HepG2 (cell line): ENCODE data around the gene H3-3A. TPM values are rescaled to one million over a fixed set of nuclear protein-coding genes. Genes with fewer than 3 reads are reported as not detected.
A peak's percentile ranks its signal among the peaks of the same experiment; 100 is the strongest.

Experiments used
- BHLHE40 ChIP-seq: IDR thresholded peaks from 2 replicates; pipeline ENCODE4 v1.6.1; 2011; ENCODE audit warnings: low read length, improper control_type of control experiment
- DR1 ChIP-seq: sonication (generic); formaldehyde crosslinking; IDR thresholded peaks from 2 replicates; pipeline ENCODE4 v1.8.0; 2021; ENCODE audit warnings: mild to moderate bottlenecking, missing genetic modification reagents, inconsistent platforms
- HMG20A ChIP-seq: IDR thresholded peaks from 2 replicates; pipeline ENCODE4 v1.6.1; 2016; ENCODE audit warnings: borderline replicate concordance
- KLF11 ChIP-seq: IDR thresholded peaks from 2 replicates; pipeline ENCODE4 v1.6.1; 2016; ENCODE audit warnings: missing compliant biosample characterization
- KLF15 ChIP-seq: sonication (generic); formaldehyde crosslinking; IDR thresholded peaks from 2 replicates; pipeline ENCODE4 v1.8.1; 2023; ENCODE audit warnings: borderline replicate concordance, mild to moderate bottlenecking, inconsistent platforms, missing genetic modification reagents, mixed read lengths
- LCORL ChIP-seq, 2 experiments: fragments of 450-650 bp in 1 of 2; sonication (generic) in 1 of 2; formaldehyde crosslinking in 1 of 2; IDR thresholded peaks; 2 replicates each; pipeline versions ENCODE4 v1.5.0 to v1.6.1; 2017 to 2020; ENCODE audit warnings: antibody characterized with exemption in 1 of 2, missing genetic modification reagents in 1 of 2
- MAF1 ChIP-seq: sonication (generic); formaldehyde crosslinking; IDR thresholded peaks from 2 replicates; pipeline ENCODE4 v1.5.0; 2020; ENCODE audit warnings: missing genetic modification reagents, borderline replicate concordance
- NCOA2 ChIP-seq: sonication (generic); formaldehyde crosslinking; IDR thresholded peaks from 2 replicates; pipeline ENCODE4 v1.8.0; 2022; ENCODE audit warnings: inconsistent platforms
- POLR2AphosphoS5 ChIP-seq: IDR thresholded peaks from 2 replicates; pipeline ENCODE4 v1.6.1; 2012; ENCODE audit warnings: low read depth, low read length
- PRPF4 ChIP-seq: fragments of 200-400 bp; formaldehyde crosslinking; IDR thresholded peaks from 2 replicates; pipeline ENCODE4 v1.6.1; 2016; ENCODE audit warnings: low read length, low read depth; ENCODE audit not compliant: poor library complexity, severe bottlenecking
- RBFOX2 ChIP-seq: fragments of 200-400 bp; formaldehyde crosslinking; IDR thresholded peaks from 2 replicates; pipeline ENCODE4 v1.6.1; 2017; ENCODE audit warnings: low read depth, mild to moderate bottlenecking, low read length
- TGIF2 ChIP-seq: IDR thresholded peaks from 2 replicates; pipeline ENCODE4 v1.6.1; 2016; ENCODE audit warnings: control low read depth, missing compliant biosample characterization
- TP53 ChIP-seq: sonication (generic); formaldehyde crosslinking; conservative IDR thresholded peaks from 2 replicates; pipeline ENCODE4 v1.4.0; 2020; ENCODE audit warnings: missing genetic modification reagents
- ZFP36 ChIP-seq: fragments of 150-350 bp; IDR thresholded peaks from 2 replicates; pipeline ENCODE4 v1.6.1; 2018; ENCODE audit warnings: borderline replicate concordance, low read length, low read depth; ENCODE audit not compliant: partially characterized antibody
- ZFP90 ChIP-seq: sonication (generic); formaldehyde crosslinking; IDR thresholded peaks from 2 replicates; pipeline ENCODE4 v1.8.0; 2022; ENCODE audit warnings: missing genetic modification reagents, mild to moderate bottlenecking, inconsistent platforms, borderline replicate concordance
- ZKSCAN5 ChIP-seq: sonication (generic); formaldehyde crosslinking; IDR thresholded peaks from 2 replicates; pipeline ENCODE4 v1.5.1; 2020; ENCODE audit warnings: mild to moderate bottlenecking, missing genetic modification reagents
- ZMYM3 ChIP-seq: sonication (generic); formaldehyde crosslinking; IDR thresholded peaks from 2 replicates; pipeline ENCODE4 v1.5.1; 2020; ENCODE audit warnings: mild to moderate bottlenecking, missing genetic modification reagents
- ZNF138 ChIP-seq: sonication (generic); formaldehyde crosslinking; IDR thresholded peaks from 2 replicates; pipeline ENCODE4 v1.5.0; 2020; ENCODE audit warnings: mild to moderate bottlenecking, low read depth, missing genetic modification reagents
- ZNF567 ChIP-seq: sonication (generic); formaldehyde crosslinking; IDR thresholded peaks from 2 replicates; pipeline ENCODE4 v1.8.1; 2023; ENCODE audit warnings: mild to moderate bottlenecking, missing genetic modification reagents, borderline replicate concordance
- ZNF615 ChIP-seq: sonication (generic); formaldehyde crosslinking; IDR thresholded peaks from 2 replicates; pipeline ENCODE4 v1.5.0; 2020; ENCODE audit warnings: mild to moderate bottlenecking, missing genetic modification reagents, borderline replicate concordance
- ZNF674 ChIP-seq: sonication (generic); formaldehyde crosslinking; IDR thresholded peaks from 2 replicates; pipeline ENCODE4 v1.5.0; 2020; ENCODE audit warnings: low read depth, mild to moderate bottlenecking, missing genetic modification reagents
- polyA plus RNA-seq, 8 experiments: library from polyadenylated mRNA; depleted of rRNA in 3 of 8; stranded (reverse) in 7 of 8; unstranded in 1 of 8; fragments of >200 nt; fragmentation: Illumina TruSeq in 4 of 8; extraction: Trizol in 4 of 8; gene quantifications; 2 replicates each; pipeline versions ENCODE4 v1.2.1 to v1.2.3, GENCODE V29; 2011 to 2016; ENCODE audit warnings: low read depth in 4 of 8, missing spikeins in 1 of 8, mixed read lengths in 1 of 8; ENCODE audit not compliant: insufficient read depth in 1 of 8
- total RNA-seq, 5 experiments: library from RNA; depleted of rRNA; stranded (reverse); fragments of >200 nt; fragmentation: Illumina TruSeq; extraction: Trizol; gene quantifications; 2 replicates each; pipeline ENCODE4 v1.2.3, GENCODE V29; 2016; ENCODE audit warnings: low read depth in 1 of 5
- TF ChIP-seq, protein P1 (sequence below): sonication (generic); formaldehyde crosslinking; IDR thresholded peaks from 2 replicates; pipeline ENCODE4 v1.4.0; 2020; ENCODE audit warnings: missing genetic modification reagents, borderline replicate concordance
- TF ChIP-seq, protein P2 (sequence below): sonication (generic); formaldehyde crosslinking; IDR thresholded peaks from 2 replicates; pipeline ENCODE4 v1.5.1; 2020; ENCODE audit warnings: missing genetic modification reagents, mild to moderate bottlenecking, borderline replicate concordance
- TF ChIP-seq, protein P3 (sequence below): sonication (generic); formaldehyde crosslinking; IDR thresholded peaks from 2 replicates; pipeline ENCODE4 v1.9.0; 2022; ENCODE audit warnings: missing genetic modification reagents, mild to moderate bottlenecking, borderline replicate concordance

H3-3A gene
- total and polyA plus RNA-seq, 2 of the 13 experiments (the other 11 are each of a cell fraction or from before 2014, with no cell fraction given): 221 to 320 TPM

DNA sequence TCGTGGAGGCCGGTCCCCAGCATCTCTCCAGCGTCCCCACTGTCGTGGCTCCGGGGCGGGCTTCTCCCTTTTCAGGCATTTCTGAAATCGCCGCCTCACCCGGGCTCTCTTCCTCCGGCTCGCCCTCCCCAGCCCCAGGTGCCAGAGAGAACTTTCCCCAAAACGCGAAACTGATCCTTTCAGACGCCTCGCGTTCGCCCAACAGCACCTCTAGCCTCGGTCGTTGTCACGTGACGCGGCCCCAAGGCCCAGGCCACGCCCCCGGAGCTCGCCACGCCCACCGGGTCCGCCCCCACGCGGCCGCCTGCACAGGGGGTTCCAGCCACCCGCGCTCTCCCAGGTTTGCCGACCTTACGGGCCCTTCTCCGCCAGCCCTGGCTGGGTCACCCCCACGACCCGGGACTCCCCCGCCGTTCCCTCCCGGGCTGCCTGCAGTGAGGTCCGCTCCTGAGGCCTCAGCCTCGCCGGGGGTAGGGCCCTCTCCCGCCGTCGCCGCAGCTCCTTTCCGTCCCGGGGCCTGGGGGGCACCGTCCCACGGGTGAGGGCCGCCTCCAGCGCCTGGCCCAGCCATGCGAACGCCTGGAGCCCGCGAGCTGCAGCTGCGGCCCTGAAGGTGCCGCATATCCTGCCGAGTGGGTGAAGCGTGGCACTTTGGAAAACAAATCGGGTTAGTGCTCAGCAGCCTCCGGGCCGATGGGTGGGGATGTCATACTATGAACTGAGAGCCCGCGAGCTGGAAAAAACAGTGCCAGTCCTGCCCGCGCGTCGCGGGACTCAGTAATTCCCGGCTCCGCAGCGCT lies 21.0 kb downstream of the H3-3A start (continued):
- TF ChIP-seq, protein P1, sequence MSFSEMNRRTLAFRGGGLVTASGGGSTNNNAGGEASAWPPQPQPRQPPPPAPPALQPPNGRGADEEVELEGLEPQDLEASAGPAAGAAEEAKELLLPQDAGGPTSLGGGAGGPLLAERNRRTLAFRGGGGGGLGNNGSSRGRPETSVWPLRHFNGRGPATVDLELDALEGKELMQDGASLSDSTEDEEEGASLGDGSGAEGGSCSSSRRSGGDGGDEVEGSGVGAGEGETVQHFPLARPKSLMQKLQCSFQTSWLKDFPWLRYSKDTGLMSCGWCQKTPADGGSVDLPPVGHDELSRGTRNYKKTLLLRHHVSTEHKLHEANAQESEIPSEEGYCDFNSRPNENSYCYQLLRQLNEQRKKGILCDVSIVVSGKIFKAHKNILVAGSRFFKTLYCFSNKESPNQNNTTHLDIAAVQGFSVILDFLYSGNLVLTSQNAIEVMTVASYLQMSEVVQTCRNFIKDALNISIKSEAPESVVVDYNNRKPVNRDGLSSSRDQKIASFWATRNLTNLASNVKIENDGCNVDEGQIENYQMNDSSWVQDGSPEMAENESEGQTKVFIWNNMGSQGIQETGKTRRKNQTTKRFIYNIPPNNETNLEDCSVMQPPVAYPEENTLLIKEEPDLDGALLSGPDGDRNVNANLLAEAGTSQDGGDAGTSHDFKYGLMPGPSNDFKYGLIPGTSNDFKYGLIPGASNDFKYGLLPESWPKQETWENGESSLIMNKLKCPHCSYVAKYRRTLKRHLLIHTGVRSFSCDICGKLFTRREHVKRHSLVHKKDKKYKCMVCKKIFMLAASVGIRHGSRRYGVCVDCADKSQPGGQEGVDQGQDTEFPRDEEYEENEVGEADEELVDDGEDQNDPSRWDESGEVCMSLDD (CRISPR knock-in tag): 0 out of 2 replicates have a peak, but pooled peaks have one; percentile 51
- TF ChIP-seq BHLHE40 (peak; percentile 67), ZNF674 (no peak), ZFP90 (CRISPR knock-in tag) (peak; percentile 74; the same call in 1 of the 2 replicates), KLF11 (CRISPR knock-in tag) (no peak), POLR2AphosphoS5 (0 out of 2 replicates have a peak, but pooled peaks have one; percentile 42), ZFP36 (no peak), TP53 (CRISPR knock-in tag) (no peak), ZKSCAN5 (CRISPR knock-in tag) (no peak), ZNF567 (CRISPR knock-in tag) (no peak), ZNF615 (CRISPR knock-in tag) (no peak), TGIF2 (CRISPR knock-in tag) (no peak), MAF1 (CRISPR knock-in tag) (peak; percentile 37; the same call in 1 of the 2 replicates), NCOA2 (CRISPR knock-in tag) (0 out of 2 replicates have a peak, but pooled peaks have one; percentile 16), PRPF4 (no peak), KLF15 (CRISPR knock-in tag) (no peak), ZNF138 (CRISPR knock-in tag) (no peak), ZMYM3 (CRISPR knock-in tag) (no peak; the same call in 1 of the 2 replicates), RBFOX2 (peak; percentile 71), DR1 (0 out of 2 replicates have a peak, but pooled peaks have one; percentile 53), LCORL (IDR thresholded peaks at IDR 0.05) (no peak), LCORL (CRISPR knock-in tag; IDR thresholded peaks at IDR 0.05) (peak; percentile 65), HMG20A (no peak)
- TF ChIP-seq, protein P2, sequence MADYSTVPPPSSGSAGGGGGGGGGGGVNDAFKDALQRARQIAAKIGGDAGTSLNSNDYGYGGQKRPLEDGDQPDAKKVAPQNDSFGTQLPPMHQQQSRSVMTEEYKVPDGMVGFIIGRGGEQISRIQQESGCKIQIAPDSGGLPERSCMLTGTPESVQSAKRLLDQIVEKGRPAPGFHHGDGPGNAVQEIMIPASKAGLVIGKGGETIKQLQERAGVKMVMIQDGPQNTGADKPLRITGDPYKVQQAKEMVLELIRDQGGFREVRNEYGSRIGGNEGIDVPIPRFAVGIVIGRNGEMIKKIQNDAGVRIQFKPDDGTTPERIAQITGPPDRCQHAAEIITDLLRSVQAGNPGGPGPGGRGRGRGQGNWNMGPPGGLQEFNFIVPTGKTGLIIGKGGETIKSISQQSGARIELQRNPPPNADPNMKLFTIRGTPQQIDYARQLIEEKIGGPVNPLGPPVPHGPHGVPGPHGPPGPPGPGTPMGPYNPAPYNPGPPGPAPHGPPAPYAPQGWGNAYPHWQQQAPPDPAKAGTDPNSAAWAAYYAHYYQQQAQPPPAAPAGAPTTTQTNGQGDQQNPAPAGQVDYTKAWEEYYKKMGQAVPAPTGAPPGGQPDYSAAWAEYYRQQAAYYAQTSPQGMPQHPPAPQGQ (CRISPR knock-in tag): no peak
- TF ChIP-seq, protein P3, sequence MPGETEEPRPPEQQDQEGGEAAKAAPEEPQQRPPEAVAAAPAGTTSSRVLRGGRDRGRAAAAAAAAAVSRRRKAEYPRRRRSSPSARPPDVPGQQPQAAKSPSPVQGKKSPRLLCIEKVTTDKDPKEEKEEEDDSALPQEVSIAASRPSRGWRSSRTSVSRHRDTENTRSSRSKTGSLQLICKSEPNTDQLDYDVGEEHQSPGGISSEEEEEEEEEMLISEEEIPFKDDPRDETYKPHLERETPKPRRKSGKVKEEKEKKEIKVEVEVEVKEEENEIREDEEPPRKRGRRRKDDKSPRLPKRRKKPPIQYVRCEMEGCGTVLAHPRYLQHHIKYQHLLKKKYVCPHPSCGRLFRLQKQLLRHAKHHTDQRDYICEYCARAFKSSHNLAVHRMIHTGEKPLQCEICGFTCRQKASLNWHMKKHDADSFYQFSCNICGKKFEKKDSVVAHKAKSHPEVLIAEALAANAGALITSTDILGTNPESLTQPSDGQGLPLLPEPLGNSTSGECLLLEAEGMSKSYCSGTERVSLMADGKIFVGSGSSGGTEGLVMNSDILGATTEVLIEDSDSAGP (CRISPR knock-in tag): peak; percentile 75; the same call in 1 of the 2 replicates
